IPS-NIHi7 (cell line): ENCODE measurements around the gene HELZ.
"Not testable (repeated sequence)": the region's sequence is repeated elsewhere in the genome, so short reads cannot be mapped to it uniquely, and the experiment has no call there.

ENCODE experiments used
- DNase-seq: peaks from one replicate; pipeline ENCODE4 v3.0.0; 2012; ENCODE audit warnings: mixed read lengths; ENCODE audit errors: extremely low spot score

The HELZ gene

DNA sequence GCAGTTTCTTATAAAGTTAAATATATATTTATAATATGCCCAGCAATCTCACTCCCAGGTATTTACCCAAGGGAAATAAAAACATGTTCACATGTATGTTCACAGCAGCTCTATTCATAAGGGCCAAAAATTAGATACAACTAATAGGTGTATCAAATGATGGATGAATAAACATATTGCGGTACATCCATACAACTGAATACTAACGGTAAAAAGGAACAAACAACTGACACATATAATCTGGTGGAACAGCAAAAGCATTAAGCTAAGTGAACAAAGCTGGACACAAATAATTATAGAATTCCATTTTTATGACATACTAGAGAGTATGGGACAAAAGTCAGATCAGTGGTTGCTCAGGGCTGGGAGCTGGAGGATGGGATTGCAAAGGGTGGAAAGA lies 125.9 kb downstream of the HELZ start:
- no peak for DNase-seq

GRCh38 chr17:67116045-67116575 lies 128.9 kb downstream of the HELZ start:
- DNase-seq, result no peak

DNA sequence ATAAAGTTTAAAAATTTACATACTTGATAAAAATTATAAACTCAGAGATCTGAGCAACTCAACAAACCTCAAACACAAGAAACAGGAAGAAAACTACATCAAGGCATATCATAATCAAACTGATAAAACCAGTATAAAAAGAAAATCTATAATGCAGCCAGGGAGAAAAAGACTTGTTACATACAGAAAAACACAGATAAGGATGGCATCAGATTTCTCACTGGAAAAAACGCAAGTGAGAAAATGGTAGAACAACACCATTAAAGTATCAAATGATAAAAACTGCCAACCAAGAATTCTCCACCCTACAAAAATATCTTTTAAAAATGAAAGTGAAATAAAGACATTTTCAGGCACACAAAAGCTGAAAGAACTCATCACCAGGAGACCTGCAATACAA lies 129.6 kb downstream of the HELZ start:
- DNase-seq, result no peak

GRCh38 chr17:67113486-67113885 lies 131.5 kb downstream of the HELZ start:
- no peak for DNase-seq

- DNase-seq, result no peak
These were observed 133.2 kb downstream of the HELZ start for GRCh38 chr17:67111808-67112207.

DNA sequence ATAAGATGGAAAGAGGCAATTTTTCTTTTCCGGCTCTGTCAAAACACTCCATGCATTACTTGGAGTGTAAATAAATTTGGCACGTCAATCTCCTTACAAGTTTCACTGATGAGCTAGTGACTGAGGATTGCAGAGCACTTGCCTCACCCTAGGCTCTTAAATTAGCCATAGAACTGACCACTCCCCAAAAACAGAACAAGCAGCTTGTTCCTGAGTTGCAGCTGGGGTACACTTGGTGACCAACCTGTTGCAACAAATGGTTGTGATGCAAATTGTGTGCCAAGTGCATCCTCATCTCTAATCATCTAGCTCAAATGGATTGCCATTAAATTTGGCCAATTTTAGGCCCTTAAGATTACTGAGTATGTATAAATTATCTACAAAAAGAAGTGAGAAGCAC lies 133.7 kb downstream of the HELZ start:
- DNase-seq, result no peak

GRCh38 chr17:67110619-67111018 lies 134.4 kb downstream of the HELZ start:
- no peak for DNase-seq

DNA sequence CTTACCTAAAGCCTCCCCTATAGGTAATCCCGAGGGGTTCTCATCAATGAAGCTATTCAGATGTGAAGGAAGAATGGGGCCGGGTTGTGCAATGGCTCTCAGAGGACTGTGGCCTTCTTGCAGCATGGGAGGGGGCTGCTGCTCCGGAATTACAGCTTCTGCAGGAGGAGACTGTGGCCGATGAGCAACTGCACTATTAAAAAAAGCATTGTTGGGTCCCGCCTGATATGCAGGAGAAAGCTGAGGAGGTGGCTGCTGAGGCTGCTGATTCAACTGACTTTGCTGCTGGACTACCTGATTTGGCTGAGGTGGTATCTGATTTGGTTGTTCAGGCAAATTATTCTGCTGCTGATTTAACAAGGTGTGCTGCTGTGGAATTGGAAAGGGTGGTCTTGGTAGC lies 135.9 kb downstream of the HELZ start:
- no peak for DNase-seq

- DNase-seq, result no peak
These were observed 136.9 kb downstream of the HELZ start for GRCh38 chr17:67107811-67108775.

- DNase-seq, result no peak
These were observed 137.8 kb downstream of the HELZ start for GRCh38 chr17:67107171-67107570.

DNA sequence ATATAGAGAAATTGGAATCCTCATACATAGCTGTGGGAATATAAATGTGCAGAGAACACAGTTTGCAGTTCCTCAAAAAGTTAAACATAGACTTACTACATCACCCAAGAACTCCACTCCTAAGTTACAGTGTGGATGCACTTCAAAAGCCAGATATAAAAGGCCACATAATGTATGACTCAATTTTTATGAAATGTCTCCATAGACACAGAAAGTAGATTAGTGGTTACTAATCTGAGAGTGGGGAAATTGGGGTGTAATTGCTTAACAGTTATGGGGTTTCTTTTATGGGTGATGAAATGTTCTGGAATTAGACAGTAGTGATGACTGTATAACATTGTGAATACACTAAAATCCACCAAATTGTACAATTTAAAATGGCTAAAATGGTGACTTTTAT lies 139.8 kb downstream of the HELZ start:
- no peak for DNase-seq

GRCh38 chr17:67104641-67105040 lies 140.4 kb downstream of the HELZ start:
- not testable (repeated sequence) for DNase-seq

DNA sequence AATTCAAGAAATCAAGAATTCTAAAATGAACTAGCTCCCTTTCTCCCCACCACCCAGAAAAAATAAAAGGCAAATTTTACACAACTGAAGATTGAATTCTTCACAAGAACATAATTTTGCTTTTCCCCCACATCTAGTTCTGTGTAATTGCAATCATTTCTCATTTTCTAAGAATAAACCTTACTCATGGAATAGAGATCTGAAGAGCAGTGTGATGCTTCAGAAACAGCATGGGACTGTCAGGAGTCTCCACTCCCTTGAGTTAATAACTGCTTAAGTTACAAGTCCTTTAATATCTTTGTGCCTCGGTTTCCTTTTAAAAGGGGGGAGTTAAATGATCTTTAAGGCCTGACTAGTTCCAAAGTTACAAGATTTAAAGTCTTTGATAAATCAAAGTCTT lies 147.0 kb downstream of the HELZ start:
- no peak for DNase-seq

DNA sequence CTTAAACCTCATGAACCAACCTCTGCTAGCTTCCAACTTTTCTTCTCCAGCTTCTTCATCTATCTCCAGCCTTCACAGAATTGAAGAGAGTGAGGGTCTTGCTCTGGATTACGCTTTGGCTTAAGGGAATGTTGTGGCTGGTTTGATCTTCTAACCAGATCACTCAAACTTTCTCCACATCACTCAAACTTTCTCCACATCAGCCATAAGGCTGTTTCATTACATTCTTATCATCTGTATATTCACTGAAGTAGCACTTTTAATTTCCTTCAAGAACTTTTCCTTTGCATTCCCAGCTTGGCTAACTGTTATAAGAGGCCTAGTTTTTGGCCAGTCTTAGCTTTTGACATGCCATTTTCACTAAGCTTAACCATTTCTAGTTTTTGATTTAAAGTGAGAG lies 148.4 kb downstream of the HELZ start:
- no peak for DNase-seq

DNA sequence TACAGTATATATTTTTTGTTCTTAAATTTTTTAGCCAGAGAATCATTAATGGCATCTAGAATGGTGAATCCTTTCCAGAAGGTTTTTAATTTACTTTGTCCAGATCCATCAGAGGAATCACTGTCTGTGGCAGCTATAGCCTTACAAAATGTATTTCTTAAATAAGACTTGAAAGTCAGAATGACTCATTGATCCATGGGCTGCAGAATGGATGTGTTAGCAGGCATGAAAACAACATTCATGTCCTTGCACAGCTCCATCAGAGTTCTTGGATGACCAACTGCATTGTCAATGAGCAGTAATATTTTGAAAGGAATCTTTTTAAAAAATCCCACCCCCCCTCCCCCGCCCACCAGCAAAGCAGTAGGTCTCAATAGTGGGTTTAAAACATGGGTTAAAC lies 149.2 kb downstream of the HELZ start:
- DNase-seq, result no peak

GRCh38 chr17:67095291-67095690 lies 149.7 kb downstream of the HELZ start:
- DNase-seq, result not testable (repeated sequence)

GRCh38 chr17:67093348-67093747 lies 151.6 kb downstream of the HELZ start:
- no peak for DNase-seq

GRCh38 chr17:67092710-67093109 lies 152.3 kb downstream of the HELZ start:
- not testable (repeated sequence) for DNase-seq

GRCh38 chr17:67092291-67092690 lies 152.7 kb downstream of the HELZ start:
- DNase-seq, result no peak

DNA sequence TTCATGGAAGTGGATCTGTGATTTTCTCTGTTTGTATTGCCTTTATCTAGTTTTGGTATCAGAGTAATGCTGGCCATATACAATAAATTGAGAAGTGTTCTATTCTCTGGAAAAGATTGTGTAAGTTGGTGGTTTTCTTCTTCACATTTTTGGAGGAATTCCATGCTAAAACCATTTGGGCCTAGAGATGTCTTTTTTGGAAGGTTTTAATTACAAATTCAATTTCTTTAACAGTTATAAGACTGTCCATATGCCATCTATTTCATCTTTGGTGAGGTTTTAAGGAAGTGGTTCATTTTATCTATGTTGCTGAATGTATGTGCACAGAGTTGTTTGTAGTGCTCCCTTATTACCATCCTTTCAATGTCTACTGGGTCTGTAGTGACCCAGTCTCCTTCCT lies 154.7 kb downstream of the HELZ start:
- no peak for DNase-seq

DNA sequence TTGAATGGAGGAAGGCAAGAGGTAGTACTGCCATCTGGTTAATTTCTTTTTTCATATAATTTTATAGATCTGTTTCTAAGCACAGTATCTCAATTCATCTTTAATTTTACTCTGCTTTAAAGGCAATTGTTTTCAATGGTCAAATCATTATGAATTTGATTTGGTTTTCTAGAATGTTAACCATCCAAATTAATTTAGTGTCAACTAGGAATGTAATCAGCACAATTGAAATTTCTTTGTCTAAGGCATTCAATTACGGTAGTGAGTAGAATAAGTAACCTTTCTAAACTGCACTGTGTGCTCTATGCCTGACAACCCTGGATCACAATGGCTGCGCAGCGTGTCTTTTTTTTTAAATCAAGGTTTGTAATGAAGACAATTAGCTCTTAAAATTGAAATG lies 156.4 kb downstream of the HELZ start:
- DNase-seq, result no peak

DNA sequence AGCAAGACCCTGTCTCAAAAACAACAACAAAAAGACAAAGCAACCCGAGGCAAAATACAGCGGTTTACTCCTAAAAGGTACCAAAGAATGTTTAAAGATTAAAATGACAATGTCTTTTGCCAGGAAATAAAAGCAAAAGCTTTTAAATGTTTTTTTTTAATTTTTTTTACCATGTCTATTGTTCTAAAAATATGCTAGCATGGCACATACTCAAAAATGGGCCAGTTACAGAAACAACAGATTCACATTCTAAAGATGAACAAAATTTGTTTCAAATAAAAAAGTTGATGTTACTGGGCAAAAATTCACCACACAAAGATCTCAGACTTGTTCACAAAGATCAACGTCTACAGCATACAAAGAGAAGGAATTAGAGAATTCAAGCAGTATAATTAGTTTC lies 159.6 kb downstream of the HELZ start:
- DNase-seq, result no peak

DNA sequence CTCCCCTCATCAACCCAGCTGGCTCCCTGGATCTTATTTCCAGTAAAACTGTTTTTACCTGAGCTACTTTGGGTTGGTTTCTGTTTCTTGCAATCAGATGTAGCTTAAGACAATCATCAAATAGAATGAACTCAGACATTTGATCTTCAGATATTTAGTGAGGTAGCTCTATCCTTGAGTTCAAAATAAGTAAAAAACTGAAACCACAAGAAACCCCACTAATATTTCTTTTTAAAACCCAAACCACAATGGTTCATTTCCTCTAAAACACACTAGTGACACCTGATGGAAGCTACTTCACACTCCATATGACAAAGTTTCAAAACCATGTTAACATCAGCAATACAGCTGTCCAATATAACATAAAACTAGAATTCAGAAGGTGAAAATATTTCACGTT lies 162.9 kb downstream of the HELZ start:
- DNase-seq, result no peak
